Pons (tissue), 1 donor: ENCODE measurements around the gene NDUFB3.
"Not testable (repeated sequence)": the region's sequence is repeated elsewhere in the genome, so short reads cannot be mapped to it uniquely, and the experiment has no call there.

ENCODE experiments used
- DNase-seq: peaks from one replicate; pipeline ENCODE4 v3.0.0-alpha.2; 2016; ENCODE audit warnings: low spot score

The NDUFB3 gene

GRCh38 chr2:201093573-201093972 is 21.8 kb downstream of the NDUFB3 start:
- DNase-seq: no peak

- DNase-seq: no peak
Observed at GRCh38 chr2:201100497-201100896, 28.7 kb downstream of the NDUFB3 start.

GRCh38 chr2:201105759-201106158 is 34.0 kb downstream of the NDUFB3 start:
- no peak for DNase-seq

- DNase-seq: no peak
Observed at GRCh38 chr2:201107624-201108023, 35.8 kb downstream of the NDUFB3 start.

GRCh38 chr2:201108341-201108740 is 36.5 kb downstream of the NDUFB3 start:
- DNase-seq: no peak

GRCh38 chr2:201109186-201109585 is 37.4 kb downstream of the NDUFB3 start:
- no peak for DNase-seq

- no peak for DNase-seq
Observed at GRCh38 chr2:201110615-201111014, 38.8 kb downstream of the NDUFB3 start.

- DNase-seq: no peak
Observed at GRCh38 chr2:201111096-201111495, 39.3 kb downstream of the NDUFB3 start.

- DNase-seq: no peak
Observed at GRCh38 chr2:201114350-201114749, 42.5 kb downstream of the NDUFB3 start.

- no peak for DNase-seq
Observed at GRCh38 chr2:201114846-201115245, 43.0 kb downstream of the NDUFB3 start.

- peak; percentile 72 for DNase-seq
Observed at GRCh38 chr2:201116115-201116958, 44.5 kb downstream of the NDUFB3 start, which contains the start of gene CFLAR. TSS of gene CFLAR (plus strand) at chr2:201116164. CDS start at chr2:201129866, 13,702 bp downstream.

GRCh38 chr2:201116959-201117734 is 45.3 kb downstream of the NDUFB3 start:
- DNase-seq: peak; percentile 69

GRCh38 chr2:201117735-201118094 is 45.9 kb downstream of the NDUFB3 start:
- not testable (repeated sequence) for DNase-seq

GRCh38 chr2:201118121-201118960 is 46.5 kb downstream of the NDUFB3 start:
- DNase-seq: peak; percentile 87

- no peak for DNase-seq
Observed at GRCh38 chr2:201118961-201119854, 47.4 kb downstream of the NDUFB3 start.

- DNase-seq: no peak
Observed at GRCh38 chr2:201122276-201122675, 50.5 kb downstream of the NDUFB3 start.

- peak; percentile 41 for DNase-seq
Observed at GRCh38 chr2:201126308-201127151, 54.7 kb downstream of the NDUFB3 start.

GRCh38 chr2:201127152-201127511 is 55.3 kb downstream of the NDUFB3 start:
- no peak for DNase-seq

- peak; percentile 82 for DNase-seq
Observed at GRCh38 chr2:201127570-201127969, 55.8 kb downstream of the NDUFB3 start.

GRCh38 chr2:201128033-201128432 is 56.2 kb downstream of the NDUFB3 start:
- no peak for DNase-seq
